ENCODE data around the gene PLRG1. TPM values are rescaled to one million over a fixed set of nuclear protein-coding genes. Genes with fewer than 3 reads are reported as not detected.
A peak's percentile ranks its signal among the peaks of the same experiment; 100 is the strongest.

PLRG1 gene
- polyA plus RNA-seq, 1 donor from 2014 or later: 64.2 TPM

DNA sequence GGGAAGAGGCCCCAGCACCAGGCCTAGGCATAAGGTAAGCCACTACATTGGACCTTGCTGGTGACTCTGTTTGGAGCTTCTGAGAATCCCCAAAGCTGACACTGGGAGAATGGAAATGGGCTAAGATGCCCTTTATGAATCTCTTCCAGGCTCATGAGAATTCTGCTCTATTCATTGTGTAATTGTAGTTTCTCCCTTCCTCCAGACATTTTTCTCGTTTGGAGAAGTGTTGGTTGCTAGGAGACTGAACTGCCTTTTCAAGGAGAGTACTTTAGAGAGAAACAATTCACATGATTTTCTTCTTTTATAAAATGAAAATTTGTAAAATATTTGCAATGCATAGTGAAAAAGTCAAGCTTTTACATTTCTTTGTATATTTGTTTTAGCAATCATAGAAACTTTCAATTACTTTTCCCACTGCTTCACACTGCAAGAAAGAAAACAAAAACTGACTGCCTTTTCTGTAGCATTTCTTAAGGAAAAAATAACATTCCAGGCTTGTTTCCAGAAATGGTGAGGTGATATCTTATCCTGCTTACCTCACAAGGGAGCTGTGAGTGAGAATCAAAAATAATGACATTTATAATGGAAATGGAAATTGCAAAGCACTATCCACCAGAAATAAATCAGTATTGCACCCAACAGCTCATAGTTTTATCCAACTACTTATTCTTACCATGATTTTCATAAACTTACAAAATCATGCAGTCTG is 33.7 kb downstream of the PLRG1 start:
- peaks cover 0 to 9% (median 2%) of the 10 kb centered on the region in 3 donors for H3K4me1 Mint-ChIP-seq
- peaks cover 9% of the 10 kb centered on the region for H3K27me3 Mint-ChIP-seq
- H3K4me3 Mint-ChIP-seq: no peak overlapping the region
- peaks cover 0 to 3% (median 2%) of the 10 kb centered on the region in 3 donors for H3K9me3 Mint-ChIP-seq
- H3K36me3 Mint-ChIP-seq: peaks cover 2% of the 10 kb centered on the region
- H3K27ac Mint-ChIP-seq: no peak overlapping the region

GRCh38 chr4:154511981-154512380 is 38.2 kb downstream of the PLRG1 start:
- Mint-ChIP-seq H3K4me3 (no peak overlapping the region), H3K4me1 (peaks cover 0 to 7% (median 2%) of the 10 kb centered on the region in 3 donors), H3K27me3 (peaks cover 5% of the 10 kb centered on the region), H3K9me3 (peaks cover 0 to 3% (median 2%) of the 10 kb centered on the region in 3 donors), H3K27ac (no peak overlapping the region), H3K36me3 (no peaks in the 10 kb centered on the region)

DNA sequence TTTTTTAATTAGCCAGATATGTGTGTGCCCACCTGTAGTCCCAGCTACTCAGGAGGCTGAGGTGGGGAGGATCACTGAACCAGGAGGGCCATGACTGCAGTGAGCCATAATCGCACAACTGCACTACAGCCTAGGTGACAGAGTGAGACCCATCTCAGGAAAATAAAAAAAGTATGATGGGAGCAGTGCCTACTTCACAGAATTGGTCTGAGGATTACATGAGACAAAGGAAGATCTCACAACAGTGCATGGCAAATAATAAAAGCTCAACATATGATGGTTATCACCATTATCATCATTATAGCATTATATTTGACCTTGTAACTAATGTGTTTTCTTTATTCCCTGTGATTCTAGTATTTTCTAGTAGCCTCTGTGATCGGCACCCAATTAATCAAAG is 38.7 kb downstream of the PLRG1 start:
- peaks cover 0 to 7% (median 2%) of the 10 kb centered on the region in 3 donors for H3K4me1 Mint-ChIP-seq
- H3K36me3 Mint-ChIP-seq: no peaks in the 10 kb centered on the region
- no peak overlapping the region for H3K4me3 Mint-ChIP-seq
- no peak overlapping the region for H3K27ac Mint-ChIP-seq
- H3K9me3 Mint-ChIP-seq: peaks cover 0 to 3% (median 2%) of the 10 kb centered on the region in 3 donors
- H3K27me3 Mint-ChIP-seq: peaks cover 5% of the 10 kb centered on the region

DNA sequence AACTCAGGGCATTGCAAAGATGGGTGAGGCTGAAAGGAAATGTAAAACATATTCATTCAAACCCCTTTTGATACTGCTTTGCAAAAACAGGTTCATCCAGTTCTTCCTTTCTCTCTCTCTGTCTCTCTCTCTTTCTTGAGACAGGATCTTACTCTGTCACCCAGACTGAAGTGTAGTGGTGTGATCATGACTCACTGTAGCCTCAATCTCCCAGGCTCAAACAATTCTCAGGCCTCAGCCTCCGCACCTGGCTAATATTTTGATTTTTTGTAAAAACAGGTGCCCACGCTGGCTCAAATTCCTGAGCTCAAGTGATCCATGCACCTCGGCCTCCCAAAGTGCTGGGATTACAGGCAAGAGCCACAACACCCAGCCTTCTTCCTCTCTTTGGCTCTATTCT is 43.0 kb downstream of the PLRG1 start:
- Mint-ChIP-seq H3K36me3 (no peaks in the 10 kb centered on the region), H3K9me3 (no peaks in the 10 kb centered on the region), H3K4me3 (no peak overlapping the region), H3K4me1 (peaks cover 0 to 2% (median under 1%) of the 10 kb centered on the region in 3 donors), H3K27me3 (peaks cover 4% of the 10 kb centered on the region), H3K27ac (no peak overlapping the region)

GRCh38 chr4:154506253-154506652 is 43.9 kb downstream of the PLRG1 start:
- H3K36me3 Mint-ChIP-seq: no peaks in the 10 kb centered on the region
- H3K4me3 Mint-ChIP-seq: no peak overlapping the region
- no peak overlapping the region for H3K27ac Mint-ChIP-seq
- peaks cover 3% of the 10 kb centered on the region for H3K27me3 Mint-ChIP-seq
- H3K4me1 Mint-ChIP-seq: no peaks in the 10 kb centered on the region
- H3K9me3 Mint-ChIP-seq: no peaks in the 10 kb centered on the region

DNA sequence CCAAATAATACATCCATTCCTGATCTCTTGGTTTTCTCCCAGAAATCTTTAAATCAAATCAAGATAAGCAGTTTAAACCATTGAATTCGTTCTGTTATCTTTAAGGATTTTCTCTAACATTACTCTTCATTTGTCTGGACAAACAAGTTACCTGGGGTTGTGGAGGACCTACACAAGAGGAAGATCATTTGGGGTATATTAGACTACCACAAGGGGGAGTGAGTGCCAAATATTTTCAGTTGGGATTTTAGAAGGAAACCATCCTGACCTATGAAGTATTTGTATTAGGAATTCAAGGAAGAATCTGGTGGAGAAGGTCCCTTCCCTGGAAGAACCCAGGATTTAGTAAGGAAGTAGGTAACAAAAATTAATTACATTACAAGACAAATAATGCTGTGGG is 46.6 kb downstream of the PLRG1 start:
- Mint-ChIP-seq H3K4me3 (no peak overlapping the region), H3K36me3 (no peaks in the 10 kb centered on the region), H3K9me3 (no peaks in the 10 kb centered on the region), H3K27me3 (peaks cover 8% of the 10 kb centered on the region), H3K4me1 (no peaks in the 10 kb centered on the region), H3K27ac (peak overlapping the region in 1 of 3 donors; percentile 21)

DNA sequence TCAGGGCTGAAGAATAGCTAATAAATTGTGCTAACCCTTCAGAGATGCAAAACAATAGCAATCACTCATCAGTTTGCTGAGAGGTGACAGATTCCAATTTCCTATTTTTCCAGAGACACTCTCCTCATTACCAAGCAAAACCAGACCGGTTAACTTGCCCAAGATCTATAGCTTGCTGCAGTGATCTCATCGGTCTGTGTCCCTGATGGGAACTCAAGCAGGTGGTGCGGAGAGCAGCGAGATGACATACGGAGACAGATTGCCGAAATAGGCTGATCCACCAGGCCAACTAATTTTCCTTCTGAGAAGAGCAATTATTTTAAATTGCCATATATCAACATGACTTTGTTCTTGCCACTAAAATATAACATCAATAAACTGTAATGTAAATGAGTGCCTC is 48.1 kb downstream of the PLRG1 start:
- Mint-ChIP-seq H3K36me3 (no peaks in the 10 kb centered on the region), H3K27ac (no peak overlapping the region), H3K4me3 (no peak overlapping the region), H3K4me1 (no peaks in the 10 kb centered on the region), H3K27me3 (peaks cover 8% of the 10 kb centered on the region), H3K9me3 (no peaks in the 10 kb centered on the region)

DNA sequence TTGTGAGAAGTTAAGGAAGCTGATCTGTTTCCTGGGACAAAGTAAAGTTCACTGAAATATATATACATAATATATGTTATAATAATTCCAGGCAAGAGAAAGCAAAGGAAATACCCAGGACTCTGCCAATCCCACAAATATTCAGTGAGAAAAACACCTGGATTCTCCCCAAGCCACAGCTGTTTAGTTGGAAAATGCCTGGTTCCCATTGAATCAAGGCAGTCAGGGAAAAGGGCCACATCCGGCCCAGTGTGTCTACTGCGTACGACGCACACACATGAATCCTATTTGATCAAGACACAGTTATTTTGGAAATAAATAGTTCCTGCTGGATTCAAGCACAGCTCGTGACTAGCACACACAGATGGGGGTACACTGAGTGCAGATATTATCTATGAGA is 52.3 kb downstream of the PLRG1 start:
- no peaks in the 10 kb centered on the region for H3K9me3 Mint-ChIP-seq
- no peak overlapping the region for H3K4me3 Mint-ChIP-seq
- H3K27me3 Mint-ChIP-seq: peaks cover 20% of the 10 kb centered on the region
- H3K27ac Mint-ChIP-seq: no peak overlapping the region
- no peaks in the 10 kb centered on the region for H3K36me3 Mint-ChIP-seq
- H3K4me1 Mint-ChIP-seq: no peaks in the 10 kb centered on the region

DNA sequence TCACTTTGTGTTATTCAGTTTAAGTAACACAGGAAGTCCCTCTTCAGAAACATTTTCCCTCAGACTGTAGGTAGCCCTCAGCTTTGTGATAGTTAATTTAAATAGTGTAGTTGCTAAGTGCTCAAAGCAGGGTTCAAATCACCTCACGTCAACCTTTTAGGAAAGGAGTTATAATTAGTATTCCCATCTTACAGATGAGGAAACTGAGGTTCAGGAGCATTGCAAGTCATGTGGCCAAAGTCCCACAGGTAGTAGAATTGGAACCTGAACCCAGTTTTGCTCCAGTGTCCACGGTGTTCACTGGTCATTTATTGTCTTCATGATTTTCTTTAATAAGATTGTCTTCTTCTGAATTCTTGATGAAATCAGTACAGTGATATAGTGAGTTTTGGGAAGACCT is 54.3 kb downstream of the PLRG1 start:
- H3K36me3 Mint-ChIP-seq: no peaks in the 10 kb centered on the region
- no peaks in the 10 kb centered on the region for H3K9me3 Mint-ChIP-seq
- peaks cover 0 to 12% (median 10%) of the 10 kb centered on the region in 3 donors for H3K4me1 Mint-ChIP-seq
- H3K27me3 Mint-ChIP-seq: peaks cover 35% of the 10 kb centered on the region
- no peak overlapping the region for H3K4me3 Mint-ChIP-seq
- H3K27ac Mint-ChIP-seq: no peak overlapping the region

DNA sequence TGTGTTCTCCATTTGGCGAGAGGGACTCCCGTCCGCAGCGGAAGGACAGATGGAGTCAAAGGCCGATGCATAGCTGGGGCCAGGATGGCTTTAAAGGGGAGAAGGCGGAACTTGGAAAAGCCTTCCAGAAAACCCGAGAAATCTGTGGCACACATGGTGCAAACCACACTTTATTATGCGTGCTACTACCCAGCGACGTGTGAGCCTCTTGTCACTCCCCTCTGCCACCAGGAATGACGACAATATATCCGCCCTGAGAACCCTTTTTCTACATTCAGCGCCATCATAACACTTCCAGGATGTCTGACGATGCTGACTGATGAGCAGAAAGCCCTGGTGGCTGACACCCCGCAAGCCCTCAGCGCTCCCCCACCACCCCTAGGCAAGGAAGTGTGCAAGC is 57.9 kb downstream of the PLRG1 start:
- no peaks in the 10 kb centered on the region for H3K36me3 Mint-ChIP-seq
- H3K27ac Mint-ChIP-seq: peak overlapping the region in 1 of 3 donors; percentile 53
- peaks cover 0 to 16% (median 12%) of the 10 kb centered on the region in 3 donors for H3K4me1 Mint-ChIP-seq
- H3K9me3 Mint-ChIP-seq: no peaks in the 10 kb centered on the region
- H3K4me3 Mint-ChIP-seq: peak overlapping the region; percentile 69 to 93 (median 83)
- peaks cover 42% of the 10 kb centered on the region for H3K27me3 Mint-ChIP-seq

GRCh38 chr4:154491341-154492271 is 58.6 kb downstream of the PLRG1 start, which contains the start of gene DCHS2:
Gene DCHS2 (minus strand): TSS chr4:154491799. CDS start chr4:154491355, 444 bp downstream.
- peaks cover 42% of the 10 kb centered on the region for H3K27me3 Mint-ChIP-seq
- H3K9me3 Mint-ChIP-seq: no peaks in the 10 kb centered on the region
- H3K27ac Mint-ChIP-seq: peak within 1 kb of the TSS in 1 of 3 donors; percentile 53
- H3K4me1 Mint-ChIP-seq: peaks cover 0 to 16% (median 12%) of the 10 kb centered on the region in 3 donors
- peak within 1 kb of the TSS; percentile 81 to 93 (median 89) for H3K4me3 Mint-ChIP-seq
- H3K36me3 Mint-ChIP-seq: no peaks in the 10 kb centered on the region

DNA sequence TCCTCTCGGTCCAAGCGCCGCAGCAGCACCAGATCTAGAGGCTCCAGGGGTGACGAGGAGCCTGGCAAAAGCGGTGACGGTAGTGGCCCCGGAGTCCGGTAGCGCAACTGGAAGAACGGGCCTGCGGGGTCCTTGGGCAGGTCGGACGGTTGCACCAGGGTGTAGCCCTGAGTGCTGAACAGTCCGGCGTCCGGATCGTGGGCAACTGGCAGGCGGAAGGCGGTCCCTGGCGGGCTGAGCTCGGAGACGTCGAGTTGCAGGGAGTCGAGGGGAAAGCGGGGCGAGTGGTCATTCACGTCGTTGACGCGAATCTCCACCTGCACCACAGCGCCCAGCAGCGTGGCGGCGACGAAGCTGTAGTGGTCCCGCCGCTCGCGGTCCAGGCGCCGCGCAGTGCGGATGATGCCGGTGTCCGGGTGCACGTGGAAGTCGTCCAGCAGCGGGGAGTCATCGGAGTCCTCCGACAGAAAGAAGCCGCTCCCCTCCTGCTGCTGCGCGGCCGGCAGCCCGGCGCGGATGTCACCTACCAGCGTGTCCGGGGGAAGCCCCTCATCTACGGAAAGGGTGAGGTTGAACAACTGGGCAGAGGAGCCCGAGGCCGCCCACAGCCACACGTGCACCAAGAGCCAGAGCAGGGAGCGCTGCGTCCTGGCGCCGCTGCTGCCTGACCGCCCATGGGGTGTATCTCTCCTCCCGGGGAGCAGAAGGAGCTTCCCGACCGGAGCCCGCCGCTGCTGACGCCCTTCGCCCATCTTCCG is 59.4 kb downstream of the PLRG1 start:
- no peak overlapping the region for H3K27ac Mint-ChIP-seq
- H3K4me1 Mint-ChIP-seq: peaks cover 0 to 16% (median 12%) of the 10 kb centered on the region in 3 donors
- no peaks in the 10 kb centered on the region for H3K36me3 Mint-ChIP-seq
- peaks cover 38% of the 10 kb centered on the region for H3K27me3 Mint-ChIP-seq
- H3K9me3 Mint-ChIP-seq: no peaks in the 10 kb centered on the region
- peak overlapping the region; percentile 81 to 93 (median 89) for H3K4me3 Mint-ChIP-seq

DNA sequence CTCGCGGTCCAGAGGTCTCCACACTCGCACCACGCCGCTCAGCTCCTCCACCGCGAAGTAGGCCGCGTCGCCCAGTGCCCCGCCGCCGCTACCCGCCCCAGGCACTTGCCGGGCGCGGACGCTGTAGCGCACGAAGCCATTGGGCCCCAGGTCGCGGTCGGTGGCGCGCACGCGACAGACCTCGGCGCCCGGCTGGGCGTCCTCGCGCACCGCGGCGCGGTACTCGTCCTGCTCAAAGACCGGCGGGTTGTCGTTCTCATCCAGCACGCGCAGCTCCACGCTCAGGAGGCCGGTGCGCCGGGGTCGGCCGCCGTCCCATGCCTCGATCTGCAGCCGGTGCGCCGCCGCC is 60.0 kb downstream of the PLRG1 start:
- H3K4me1 Mint-ChIP-seq: peaks cover 0 to 16% (median 12%) of the 10 kb centered on the region in 3 donors
- H3K9me3 Mint-ChIP-seq: no peaks in the 10 kb centered on the region
- H3K27ac Mint-ChIP-seq: no peak overlapping the region
- peak overlapping the region in 3 of 4 donors; percentile 59 to 85 (median 81) for H3K4me3 Mint-ChIP-seq
- H3K27me3 Mint-ChIP-seq: peaks cover 35% of the 10 kb centered on the region
- H3K36me3 Mint-ChIP-seq: no peaks in the 10 kb centered on the region

DNA sequence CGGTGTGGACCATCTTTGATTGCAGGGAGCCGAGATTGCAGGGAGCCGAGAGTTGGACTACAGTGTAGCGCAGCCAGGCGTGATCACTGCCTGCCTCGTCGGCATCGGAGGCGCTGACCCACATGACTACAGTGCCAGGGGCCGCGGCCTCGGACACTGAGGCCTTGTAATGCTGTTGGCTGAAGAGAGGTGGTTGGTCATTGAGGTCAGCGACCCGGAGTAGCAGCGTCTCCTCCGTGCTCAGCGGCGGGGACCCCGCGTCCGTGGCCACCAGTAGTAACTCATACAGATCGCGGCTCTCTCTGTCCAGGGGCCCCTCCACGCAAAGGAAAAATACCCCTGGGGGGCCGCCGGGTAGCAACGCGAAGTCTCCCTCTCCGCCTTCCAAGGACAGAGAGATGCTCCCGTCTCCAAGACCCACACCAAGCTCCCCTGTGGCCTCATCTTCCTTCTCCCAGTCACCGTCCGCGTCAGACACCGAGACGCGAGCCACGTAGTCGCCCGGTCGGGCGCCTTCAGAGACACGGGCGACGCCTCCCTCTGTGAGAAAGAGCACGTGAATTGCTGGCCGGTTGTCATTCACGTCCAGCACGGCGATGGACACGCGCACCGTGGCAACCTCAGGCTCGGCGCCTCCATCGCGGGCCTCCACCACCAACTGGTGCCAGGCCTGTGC is 60.5 kb downstream of the PLRG1 start:
- H3K4me3 Mint-ChIP-seq: peak overlapping the region in 3 of 4 donors; percentile 3 to 59 (median 44)
- H3K4me1 Mint-ChIP-seq: peaks cover 0 to 16% (median 12%) of the 10 kb centered on the region in 3 donors
- H3K27ac Mint-ChIP-seq: no peak overlapping the region
- H3K9me3 Mint-ChIP-seq: no peaks in the 10 kb centered on the region
- peaks cover 33% of the 10 kb centered on the region for H3K27me3 Mint-ChIP-seq
- H3K36me3 Mint-ChIP-seq: no peaks in the 10 kb centered on the region
